Natural killer cell (primary cell): ENCODE measurements around the gene CIART. TPM values are rescaled to one million over a fixed set of nuclear protein-coding genes. Genes with fewer than 3 reads are reported as not detected.

Source experiments
- ATAC-seq, 3 donors: fragments of 150-1000 bp in 2 of 3; fragments of 200-7000 bp in 1 of 3; cut with Tn5 transposase; 1 replicate in 1 of 3; 2 replicates in 2 of 3; pipeline ENCODE4 v1.10.0; 2021; ENCODE audit warnings: mild to moderate bottlenecking in 2 of 3, moderate library complexity in 2 of 3
- DNase-seq, 2 donors: peaks; one replicate each; pipeline versions ENCODE4 v3.0.0 to v3.0.0-alpha.2; 2013 to 2021; ENCODE audit warnings: mixed read lengths in 1 of 2
- H3K27ac ChIP-seq: one replicate; pipeline ENCODE4 v1.5.1; 2013; ENCODE audit warnings: mild to moderate bottlenecking, low read length
- H3K27me3 ChIP-seq: one replicate; pipeline ENCODE4 v1.6.1; 2013; ENCODE audit warnings: low read length; ENCODE audit not compliant: control insufficient read depth, insufficient read depth
- H3K36me3 ChIP-seq: one replicate; pipeline ENCODE4 v1.6.1; 2013; ENCODE audit warnings: low read length; ENCODE audit not compliant: control insufficient read depth, insufficient read depth
- H3K4me1 ChIP-seq: one replicate; pipeline ENCODE4 v1.6.1; 2013; ENCODE audit warnings: low read length; ENCODE audit not compliant: control insufficient read depth, insufficient read depth
- H3K4me3 ChIP-seq: one replicate; pipeline ENCODE4 v1.5.1; 2013; ENCODE audit warnings: low read length
- H3K9me3 ChIP-seq: one replicate; pipeline ENCODE4 v1.6.1; 2013; ENCODE audit warnings: low read length; ENCODE audit not compliant: control insufficient read depth, insufficient read depth
- H3K27ac Mint-ChIP-seq, 2 donors: one replicate each; pipeline ENCODE4 v1.8.0; 2022; ENCODE audit warnings: mild to moderate bottlenecking in 2 of 2, mixed read lengths in 2 of 2, moderate library complexity in 1 of 2
- H3K27me3 Mint-ChIP-seq, 2 donors: one replicate each; pipeline ENCODE4 v1.8.0; 2022; ENCODE audit warnings: low read depth in 2 of 2, mixed read lengths in 2 of 2
- H3K36me3 Mint-ChIP-seq: one replicate; pipeline ENCODE4 v1.8.0; 2022; ENCODE audit warnings: mixed read lengths
- H3K4me1 Mint-ChIP-seq, 2 donors: one replicate each; pipeline ENCODE4 v1.8.0; 2022; ENCODE audit warnings: mixed read lengths in 2 of 2
- H3K4me3 Mint-ChIP-seq: one replicate; pipeline ENCODE4 v1.8.0; 2022; ENCODE audit warnings: mild to moderate bottlenecking, moderate library complexity, mixed read lengths
- H3K9me3 Mint-ChIP-seq, 2 donors: one replicate each; pipeline ENCODE4 v1.8.0; 2022; ENCODE audit warnings: mixed read lengths in 2 of 2
- CTCF ChIP-seq: fragments of 200-600 bp; IDR thresholded peaks from one replicate; pipeline ENCODE4 v1.8.0; 2022; ENCODE audit warnings: antibody characterized with exemption
- WGBS: methylation state at CpG from one replicate; pipeline ENCODE4 v1.1.7; 2013; ENCODE audit warnings: missing lambda C conversion rate; ENCODE audit not compliant: insufficient coverage; 5-methylcytosine and 5-hydroxymethylcytosine counted together
- intact Hi-C: fragments of 100-400 bp; cut with micrococcal nuclease; formaldehyde crosslinking; loops from one replicate; pipeline ENCODE4 v1.14.2; 2022
- total RNA-seq, 4 donors: library from RNA; stranded (reverse); fragments of 120-200 nt in 1 of 4; gene quantifications; one replicate each; pipeline versions ENCODE4 v1.2.3 to v1.2.4, GENCODE V29; 2013 to 2022

The CIART gene
- total RNA-seq, 3 donors from 2014 or later (not counting 1 experiment from before 2014, with no cell fraction given) = 0.33 to 2.4 (median 1.9) TPM

GRCh38 chr1:150259758-150260669, 22.3 kb upstream of the CIART start:
- Histone ChIP-seq H3K36me3 (peaks cover 6% of the 10 kb centered on the region), H3K27ac (no peak overlapping the region), H3K4me3 (no peak overlapping the region), H3K4me1 (peaks cover 13% of the 10 kb centered on the region), H3K9me3 (no peaks in the 10 kb centered on the region), H3K27me3 (peaks cover 36% of the 10 kb centered on the region)
- ATAC-seq (no peak), DNase-seq (no peak)
- Mint-ChIP-seq H3K27me3 (peaks cover 32 to 34% of the 10 kb centered on the region in 2 donors), H3K27ac (no peak overlapping the region), H3K4me1 (peaks cover 12 to 13% of the 10 kb centered on the region in 2 donors), H3K4me3 (no peak overlapping the region), H3K36me3 (no peaks in the 10 kb centered on the region), H3K9me3 (no peaks in the 10 kb centered on the region)
- no peak for TF ChIP-seq CTCF
- WGBS = 61% methylated on average over 9 of the region's 11 CpGs
- intact Hi-C loops = loop anchor here (5.0 to 10.0 kb wide), 3 partner anchors 62 to 737 kb away; partner anchors contain the start of genes ENSA and PRPF3

DNA sequence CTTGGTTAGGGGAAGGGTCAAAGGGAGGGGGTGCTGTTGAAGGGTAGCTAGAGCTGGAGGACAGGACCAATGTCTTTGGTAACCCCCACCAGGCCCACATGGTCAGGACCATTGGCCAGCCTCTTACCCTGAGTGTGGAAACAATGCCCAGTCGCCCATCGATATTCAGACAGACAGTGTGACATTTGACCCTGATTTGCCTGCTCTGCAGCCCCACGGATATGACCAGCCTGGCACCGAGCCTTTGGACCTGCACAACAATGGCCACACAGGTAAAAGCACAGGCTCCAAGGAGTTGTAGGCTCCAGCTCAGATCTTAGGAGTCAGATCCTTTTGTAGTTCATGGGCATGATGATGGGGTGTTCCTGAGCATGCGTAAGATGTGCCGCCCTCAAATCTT, 21.0 kb upstream of the CIART start:
- intact Hi-C loops = no loop called here
- DNase-seq (no peak), ATAC-seq (no peak)
- H3K4me3 Mint-ChIP-seq = no peak overlapping the region
- H3K27ac Mint-ChIP-seq = no peak overlapping the region
- TF ChIP-seq CTCF = no peak
- H3K9me3 ChIP-seq = no peaks in the 10 kb centered on the region
- WGBS = 94% methylated on average over 6 of the region's 6 CpGs
- H3K27me3 Mint-ChIP-seq = peaks cover 29% of the 10 kb centered on the region in 2 donors
- H3K36me3 Mint-ChIP-seq = no peaks in the 10 kb centered on the region
- H3K4me3 ChIP-seq = no peak overlapping the region
- H3K9me3 Mint-ChIP-seq = no peaks in the 10 kb centered on the region
- no peak overlapping the region for H3K27ac ChIP-seq
- H3K4me1 ChIP-seq = peaks cover 1% of the 10 kb centered on the region
- H3K27me3 ChIP-seq = peaks cover 33% of the 10 kb centered on the region
- peaks cover under 1% of the 10 kb centered on the region in 2 donors for H3K4me1 Mint-ChIP-seq
- peaks cover 19% of the 10 kb centered on the region for H3K36me3 ChIP-seq

DNA sequence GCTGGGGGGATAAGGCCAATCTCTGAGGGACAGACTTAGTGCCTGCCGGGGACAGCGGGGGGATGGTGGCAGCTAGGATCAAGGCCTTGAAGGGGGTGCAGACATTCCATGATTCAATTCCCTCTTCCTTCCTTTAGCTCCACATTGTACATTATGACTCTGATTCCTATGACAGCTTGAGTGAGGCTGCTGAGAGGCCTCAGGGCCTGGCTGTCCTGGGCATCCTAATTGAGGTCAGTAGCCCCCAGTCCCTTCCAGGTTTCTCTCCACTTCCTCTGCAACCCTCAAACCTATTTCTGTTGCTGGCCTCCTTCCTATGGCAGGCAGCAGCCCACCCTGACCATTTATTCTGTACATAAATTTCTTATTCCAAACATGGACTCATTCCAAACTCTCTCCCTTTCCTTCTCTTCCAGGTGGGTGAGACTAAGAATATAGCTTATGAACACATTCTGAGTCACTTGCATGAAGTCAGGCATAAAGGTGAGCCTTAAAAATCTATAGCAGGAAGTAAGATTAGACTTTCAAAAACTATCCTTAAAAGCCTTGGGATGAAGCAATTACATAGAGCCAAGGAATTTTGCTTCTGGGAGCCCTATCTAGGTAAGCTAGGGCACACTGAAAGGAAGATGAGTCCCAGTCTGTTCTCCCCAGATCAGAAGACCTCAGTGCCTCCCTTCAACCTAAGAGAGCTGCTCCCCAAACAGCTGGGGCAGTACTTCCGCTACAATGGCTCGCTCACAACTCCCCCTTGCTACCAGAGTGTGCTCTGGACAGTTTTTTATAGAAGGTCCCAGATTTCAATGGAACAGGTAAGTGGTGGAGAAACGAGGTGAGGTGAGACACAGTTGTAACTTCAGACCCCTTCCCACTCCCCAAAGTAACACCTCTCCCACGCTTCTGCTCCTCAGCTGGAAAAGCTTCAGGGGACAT, 19.7 kb upstream of the CIART start:
- ATAC-seq (no peak), DNase-seq (no peak)
- peaks cover 16 to 18% of the 10 kb centered on the region in 2 donors for H3K27me3 Mint-ChIP-seq
- Histone ChIP-seq H3K4me3 (no peak overlapping the region), H3K36me3 (peaks cover 28% of the 10 kb centered on the region), H3K9me3 (no peaks in the 10 kb centered on the region), H3K27ac (no peak overlapping the region), H3K27me3 (peaks cover 21% of the 10 kb centered on the region), H3K4me1 (peaks cover 7% of the 10 kb centered on the region)
- no peaks in the 10 kb centered on the region for H3K9me3 Mint-ChIP-seq
- TF ChIP-seq CTCF = no peak
- H3K27ac Mint-ChIP-seq = no peak overlapping the region
- 100% methylated on average over 2 of the region's 6 CpGs for WGBS
- intact Hi-C loops = no loop called here
- H3K36me3 Mint-ChIP-seq = no peaks in the 10 kb centered on the region
- H3K4me3 Mint-ChIP-seq = no peak overlapping the region
- peaks cover 2 to 10% of the 10 kb centered on the region in 2 donors for H3K4me1 Mint-ChIP-seq
